ENCODE measurements around the gene SLC6A11. TPM values are rescaled to one million over a fixed set of nuclear protein-coding genes. Genes with fewer than 3 reads are reported as not detected.

SLC6A11 gene
- total and polyA plus RNA-seq, 2 of the 13 experiments (the other 11 are each of a cell fraction or from before 2014, with no cell fraction given) = 17.9 to 34.5 TPM

GRCh38 chr3:10919636-10920035 is 103.6 kb downstream of the SLC6A11 start:
- WGBS (ENCODE audit: low lambda C conversion rate) = 61% methylated on average over 4 of the region's 5 CpGs
- BruUV-seq (replicated peaks) = no TSS peak
- TF ChIP-seq ZNF761 (CRISPR knock-in tag; conservative IDR thresholded peaks at IDR 0.05) (no peak), ZNF619 (CRISPR knock-in tag; IDR thresholded peaks at IDR 0.05) (no peak), ZNF34 (CRISPR knock-in tag; IDR thresholded peaks at IDR 0.05; ENCODE audit: borderline replicate concordance) (no peak), ZNF629 (CRISPR knock-in tag; conservative IDR thresholded peaks at IDR 0.05) (peak; percentile 84), NCOA2 (CRISPR knock-in tag; IDR thresholded peaks at IDR 0.05) (no peak)
- intact Hi-C loops (cut with micrococcal nuclease; ENCODE audit: unreplicated experiment) (no loop called here), in situ Hi-C loops (cut with HindIII; ENCODE audit: extremely low pct_ligation_motif_present, low pct_unique_long_range_greater_than_20kb) (no loop called here)
- H3K4me3 ChIP-seq (replicated peaks in 1 of 3; ENCODE audit: insufficient read depth in 1 of 3, low read depth in 2 of 3, low read length in 3 of 3) = no peak overlapping the region
- ATAC-seq (no peak), DNase-seq (ENCODE audit: low spot score) (no peak), FAIRE-seq (no peak)
- no peak overlapping the region for H3K4me2 ChIP-seq (ENCODE audit: low read depth, low read length)
- H4K20me1 ChIP-seq (ENCODE audit: insufficient read depth, low read length) = no peaks in the 10 kb centered on the region
- H3K27ac ChIP-seq (ENCODE audit: extremely low read length, insufficient read depth, low read length) = no peak overlapping the region
- POLR2A ChIA-PET = no interaction called here
- H3K27me3 ChIP-seq (ENCODE audit: control insufficient read depth in 1 of 2, insufficient read depth in 2 of 2, low read length in 2 of 2) = no peaks in the 10 kb centered on the region; a peak in 1 of 5 replicates
- no peak overlapping the region for H2AFZ ChIP-seq (ENCODE audit: low read length)
- H3K4me1 ChIP-seq (ENCODE audit: insufficient read depth, low read length) = no peaks in the 10 kb centered on the region
- H3K36me3 ChIP-seq (replicated peaks in 1 of 2; ENCODE audit: control insufficient read depth in 1 of 2, insufficient read depth in 2 of 2, low read length in 2 of 2) = peaks cover 3 to 25% of the 10 kb centered on the region in 2 experiments; a peak in 4 of 5 replicates
- no peaks in the 10 kb centered on the region for H3K79me2 ChIP-seq (ENCODE audit: insufficient read depth, low read length)
- no peaks in the 10 kb centered on the region for H3K9me3 ChIP-seq (ENCODE audit: low read length)
- CTCF ChIA-PET (ENCODE audit: low intra/inter-chr PET ratio, low total read pairs) = no interaction called here
- no peak overlapping the region for H3K9ac ChIP-seq (ENCODE audit: insufficient read depth, low read depth, low read length)

- Histone ChIP-seq H3K4me1 (ENCODE audit: insufficient read depth, low read length) (no peaks in the 10 kb centered on the region), H4K20me1 (ENCODE audit: insufficient read depth, low read length) (no peaks in the 10 kb centered on the region), H3K9ac (ENCODE audit: insufficient read depth, low read depth, low read length) (no peak overlapping the region), H3K27ac (ENCODE audit: extremely low read length, insufficient read depth, low read length) (no peak overlapping the region), H3K4me2 (ENCODE audit: low read depth, low read length) (no peak overlapping the region), H2AFZ (ENCODE audit: low read length) (no peak overlapping the region), H3K36me3 (replicated peaks in 1 of 2; ENCODE audit: control insufficient read depth in 1 of 2, insufficient read depth in 2 of 2, low read length in 2 of 2) (peaks cover 0 to 2% of the 10 kb centered on the region in 2 experiments; a peak in 2 of 5 replicates), H3K79me2 (ENCODE audit: insufficient read depth, low read length) (no peaks in the 10 kb centered on the region), H3K9me3 (ENCODE audit: low read length) (no peaks in the 10 kb centered on the region), H3K4me3 (replicated peaks in 1 of 3; ENCODE audit: insufficient read depth in 1 of 3, low read depth in 2 of 3, low read length in 3 of 3) (no peak overlapping the region), H3K27me3 (ENCODE audit: control insufficient read depth in 1 of 2, insufficient read depth in 2 of 2, low read length in 2 of 2) (no peaks in the 10 kb centered on the region; a peak in 1 of 5 replicates)
- FAIRE-seq (no peak), DNase-seq (ENCODE audit: low spot score) (no peak), ATAC-seq (no peak)
- in situ Hi-C loops (cut with HindIII; ENCODE audit: extremely low pct_ligation_motif_present, low pct_unique_long_range_greater_than_20kb) = no loop called here
- BruUV-seq (replicated peaks) = no TSS peak
- WGBS (ENCODE audit: low lambda C conversion rate) = 78% methylated on average over 12 of the region's 14 CpGs
- TF ChIP-seq ZNF282 (IDR thresholded peaks at IDR 0.05; ENCODE audit: partially characterized antibody) = no peak
- TF ChIP-seq ZNF629 (CRISPR knock-in tag; conservative IDR thresholded peaks at IDR 0.05) = peak; percentile 93
- TF ChIP-seq ZNF484 (CRISPR knock-in tag; IDR thresholded peaks at IDR 0.05; ENCODE audit: borderline replicate concordance, low read depth) = no peak
- no peak for TF ChIP-seq NFYB (CRISPR knock-in tag; IDR thresholded peaks at IDR 0.05)
- no peak for TF ChIP-seq ZNF781 (CRISPR knock-in tag; IDR thresholded peaks at IDR 0.05; ENCODE audit: borderline replicate concordance, not compliant biosample characterization)
- no peak for TF ChIP-seq JUND (CRISPR knock-in tag; IDR thresholded peaks at IDR 0.05)
- TF ChIP-seq GABPA (IDR thresholded peaks at IDR 0.05; ENCODE audit: low read depth, low read length) = no peak
- no peak for TF ChIP-seq GABPA (CRISPR knock-in tag; IDR thresholded peaks at IDR 0.05; ENCODE audit: low read depth)
- 0 out of 2 replicates have a peak, but pooled peaks have one; percentile 38 for TF ChIP-seq ZMYM3 (CRISPR knock-in tag; IDR thresholded peaks at IDR 0.05)
- intact Hi-C loops (cut with micrococcal nuclease; ENCODE audit: unreplicated experiment) = no loop called here
- POLR2A ChIA-PET = no interaction called here
- CTCF ChIA-PET (ENCODE audit: low intra/inter-chr PET ratio, low total read pairs) = no interaction called here
These were observed 109.6 kb downstream of the SLC6A11 start for GRCh38 chr3:10925436-10926255.

All from HepG2 (cell line).